ENCODE measurements around the gene ID1. TPM values are rescaled to one million over a fixed set of nuclear protein-coding genes. Genes with fewer than 3 reads are reported as not detected.

ID1 gene
- total and polyA plus RNA-seq, 2 of the 13 experiments (the other 11 are each of a cell fraction or from before 2014, with no cell fraction given), result 320 to 419 TPM

- TF ChIP-seq, protein P1, sequence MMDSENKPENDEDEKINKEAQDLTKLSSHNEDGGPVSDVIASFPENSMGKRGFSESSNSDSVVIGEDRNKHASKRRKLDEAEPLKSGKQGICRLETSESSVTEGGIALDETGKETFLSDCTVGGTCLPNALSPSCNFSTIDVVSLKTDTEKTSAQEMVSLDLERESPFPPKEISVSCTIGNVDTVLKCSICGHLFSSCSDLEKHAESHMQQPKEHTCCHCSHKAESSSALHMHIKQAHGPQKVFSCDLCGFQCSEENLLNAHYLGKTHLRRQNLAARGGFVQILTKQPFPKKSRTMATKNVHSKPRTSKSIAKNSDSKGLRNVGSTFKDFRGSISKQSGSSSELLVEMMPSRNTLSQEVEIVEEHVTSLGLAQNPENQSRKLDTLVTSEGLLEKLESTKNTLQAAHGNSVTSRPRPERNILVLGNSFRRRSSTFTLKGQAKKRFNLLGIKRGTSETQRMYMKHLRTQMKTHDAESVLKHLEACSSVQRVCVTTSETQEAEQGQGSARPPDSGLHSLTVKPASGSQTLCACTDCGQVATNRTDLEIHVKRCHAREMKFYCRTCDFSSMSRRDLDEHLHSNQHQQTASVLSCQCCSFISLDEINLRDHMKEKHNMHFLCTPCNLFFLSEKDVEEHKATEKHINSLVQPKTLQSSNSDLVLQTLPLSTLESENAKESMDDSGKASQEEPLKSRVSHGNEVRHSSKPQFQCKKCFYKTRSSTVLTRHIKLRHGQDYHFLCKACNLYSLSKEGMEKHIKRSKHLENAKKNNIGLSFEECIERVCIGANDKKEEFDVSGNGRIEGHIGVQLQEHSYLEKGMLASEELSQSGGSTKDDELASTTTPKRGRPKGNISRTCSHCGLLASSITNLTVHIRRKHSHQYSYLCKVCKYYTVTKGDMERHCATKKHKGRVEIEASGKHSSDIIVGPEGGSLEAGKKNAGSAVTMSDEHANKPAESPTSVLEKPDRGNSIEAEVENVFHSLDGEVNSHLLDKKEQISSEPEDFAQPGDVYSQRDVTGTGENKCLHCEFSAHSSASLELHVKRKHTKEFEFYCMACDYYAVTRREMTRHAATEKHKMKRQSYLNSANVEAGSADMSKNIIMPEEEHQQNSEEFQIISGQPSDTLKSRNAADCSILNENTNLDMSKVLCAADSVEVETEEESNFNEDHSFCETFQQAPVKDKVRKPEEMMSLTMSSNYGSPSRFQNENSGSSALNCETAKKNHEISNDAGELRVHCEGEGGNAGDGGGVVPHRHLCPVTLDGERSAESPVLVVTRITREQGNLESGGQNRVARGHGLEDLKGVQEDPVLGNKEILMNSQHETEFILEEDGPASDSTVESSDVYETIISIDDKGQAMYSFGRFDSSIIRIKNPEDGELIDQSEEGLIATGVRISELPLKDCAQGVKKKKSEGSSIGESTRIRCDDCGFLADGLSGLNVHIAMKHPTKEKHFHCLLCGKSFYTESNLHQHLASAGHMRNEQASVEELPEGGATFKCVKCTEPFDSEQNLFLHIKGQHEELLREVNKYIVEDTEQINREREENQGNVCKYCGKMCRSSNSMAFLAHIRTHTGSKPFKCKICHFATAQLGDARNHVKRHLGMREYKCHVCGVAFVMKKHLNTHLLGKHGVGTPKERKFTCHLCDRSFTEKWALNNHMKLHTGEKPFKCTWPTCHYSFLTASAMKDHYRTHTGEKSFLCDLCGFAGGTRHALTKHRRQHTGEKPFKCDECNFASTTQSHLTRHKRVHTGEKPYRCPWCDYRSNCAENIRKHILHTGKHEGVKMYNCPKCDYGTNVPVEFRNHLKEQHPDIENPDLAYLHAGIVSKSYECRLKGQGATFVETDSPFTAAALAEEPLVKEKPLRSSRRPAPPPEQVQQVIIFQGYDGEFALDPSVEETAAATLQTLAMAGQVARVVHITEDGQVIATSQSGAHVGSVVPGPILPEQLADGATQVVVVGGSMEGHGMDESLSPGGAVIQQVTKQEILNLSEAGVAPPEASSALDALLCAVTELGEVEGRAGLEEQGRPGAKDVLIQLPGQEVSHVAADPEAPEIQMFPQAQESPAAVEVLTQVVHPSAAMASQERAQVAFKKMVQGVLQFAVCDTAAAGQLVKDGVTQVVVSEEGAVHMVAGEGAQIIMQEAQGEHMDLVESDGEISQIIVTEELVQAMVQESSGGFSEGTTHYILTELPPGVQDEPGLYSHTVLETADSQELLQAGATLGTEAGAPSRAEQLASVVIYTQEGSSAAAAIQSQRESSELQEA (CRISPR knock-in tag; IDR thresholded peaks at IDR 0.05; ENCODE audit: not compliant biosample characterization), result peak; percentile 96
- TF ChIP-seq ZNF546 (CRISPR knock-in tag; conservative IDR thresholded peaks at IDR 0.05), result peak; percentile 88
- TF ChIP-seq, protein P2, sequence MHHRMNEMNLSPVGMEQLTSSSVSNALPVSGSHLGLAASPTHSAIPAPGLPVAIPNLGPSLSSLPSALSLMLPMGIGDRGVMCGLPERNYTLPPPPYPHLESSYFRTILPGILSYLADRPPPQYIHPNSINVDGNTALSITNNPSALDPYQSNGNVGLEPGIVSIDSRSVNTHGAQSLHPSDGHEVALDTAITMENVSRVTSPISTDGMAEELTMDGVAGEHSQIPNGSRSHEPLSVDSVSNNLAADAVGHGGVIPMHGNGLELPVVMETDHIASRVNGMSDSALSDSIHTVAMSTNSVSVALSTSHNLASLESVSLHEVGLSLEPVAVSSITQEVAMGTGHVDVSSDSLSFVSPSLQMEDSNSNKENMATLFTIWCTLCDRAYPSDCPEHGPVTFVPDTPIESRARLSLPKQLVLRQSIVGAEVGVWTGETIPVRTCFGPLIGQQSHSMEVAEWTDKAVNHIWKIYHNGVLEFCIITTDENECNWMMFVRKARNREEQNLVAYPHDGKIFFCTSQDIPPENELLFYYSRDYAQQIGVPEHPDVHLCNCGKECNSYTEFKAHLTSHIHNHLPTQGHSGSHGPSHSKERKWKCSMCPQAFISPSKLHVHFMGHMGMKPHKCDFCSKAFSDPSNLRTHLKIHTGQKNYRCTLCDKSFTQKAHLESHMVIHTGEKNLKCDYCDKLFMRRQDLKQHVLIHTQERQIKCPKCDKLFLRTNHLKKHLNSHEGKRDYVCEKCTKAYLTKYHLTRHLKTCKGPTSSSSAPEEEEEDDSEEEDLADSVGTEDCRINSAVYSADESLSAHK (CRISPR knock-in tag; IDR thresholded peaks at IDR 0.05; ENCODE audit: borderline replicate concordance), result 0 out of 2 replicates have a peak, but pooled peaks have one; percentile 17
- no peak for TF ChIP-seq ZNF782 (CRISPR knock-in tag; IDR thresholded peaks at IDR 0.05; ENCODE audit: borderline replicate concordance)
- TF ChIP-seq SOX13 (IDR thresholded peaks at IDR 0.05), result no peak
- TF ChIP-seq SOX13 (CRISPR knock-in tag; conservative IDR thresholded peaks at IDR 0.05 in 1 of 2, IDR thresholded peaks at IDR 0.05 in 1 of 2), result peak in 1 of 2 experiments; percentile 89; a peak in 1 of 4 replicates
- peak; percentile 19 for TF ChIP-seq ZNF235 (CRISPR knock-in tag; IDR thresholded peaks at IDR 0.05; ENCODE audit: borderline replicate concordance)
- TF ChIP-seq, protein P3, sequence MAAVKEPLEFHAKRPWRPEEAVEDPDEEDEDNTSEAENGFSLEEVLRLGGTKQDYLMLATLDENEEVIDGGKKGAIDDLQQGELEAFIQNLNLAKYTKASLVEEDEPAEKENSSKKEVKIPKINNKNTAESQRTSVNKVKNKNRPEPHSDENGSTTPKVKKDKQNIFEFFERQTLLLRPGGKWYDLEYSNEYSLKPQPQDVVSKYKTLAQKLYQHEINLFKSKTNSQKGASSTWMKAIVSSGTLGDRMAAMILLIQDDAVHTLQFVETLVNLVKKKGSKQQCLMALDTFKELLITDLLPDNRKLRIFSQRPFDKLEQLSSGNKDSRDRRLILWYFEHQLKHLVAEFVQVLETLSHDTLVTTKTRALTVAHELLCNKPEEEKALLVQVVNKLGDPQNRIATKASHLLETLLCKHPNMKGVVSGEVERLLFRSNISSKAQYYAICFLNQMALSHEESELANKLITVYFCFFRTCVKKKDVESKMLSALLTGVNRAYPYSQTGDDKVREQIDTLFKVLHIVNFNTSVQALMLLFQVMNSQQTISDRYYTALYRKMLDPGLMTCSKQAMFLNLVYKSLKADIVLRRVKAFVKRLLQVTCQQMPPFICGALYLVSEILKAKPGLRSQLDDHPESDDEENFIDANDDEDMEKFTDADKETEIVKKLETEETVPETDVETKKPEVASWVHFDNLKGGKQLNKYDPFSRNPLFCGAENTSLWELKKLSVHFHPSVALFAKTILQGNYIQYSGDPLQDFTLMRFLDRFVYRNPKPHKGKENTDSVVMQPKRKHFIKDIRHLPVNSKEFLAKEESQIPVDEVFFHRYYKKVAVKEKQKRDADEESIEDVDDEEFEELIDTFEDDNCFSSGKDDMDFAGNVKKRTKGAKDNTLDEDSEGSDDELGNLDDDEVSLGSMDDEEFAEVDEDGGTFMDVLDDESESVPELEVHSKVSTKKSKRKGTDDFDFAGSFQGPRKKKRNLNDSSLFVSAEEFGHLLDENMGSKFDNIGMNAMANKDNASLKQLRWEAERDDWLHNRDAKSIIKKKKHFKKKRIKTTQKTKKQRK (IDR thresholded peaks at IDR 0.05; ENCODE audit: low read length), result no peak
- no peak for TF ChIP-seq ZNF572 (CRISPR knock-in tag; IDR thresholded peaks at IDR 0.05)
- no peak for TF ChIP-seq ARNT2 (CRISPR knock-in tag; IDR thresholded peaks at IDR 0.05; ENCODE audit: low read depth)
- no peak for TF ChIP-seq IKZF5 (CRISPR knock-in tag; IDR thresholded peaks at IDR 0.05)
- TF ChIP-seq ZNF30 (CRISPR knock-in tag; IDR thresholded peaks at IDR 0.05), result no peak
- no peak for TF ChIP-seq EED (CRISPR knock-in tag; IDR thresholded peaks at IDR 0.05)
Measured at GRCh38 chr20:31572042-31572700, 32.9 kb upstream of the ID1 start (continued).

Measured in HepG2 (cell line).